Lower leg skin (tissue), 4 donors: ENCODE results near the gene LMAN2. TPM values are rescaled to one million over a fixed set of nuclear protein-coding genes. Genes with fewer than 3 reads are reported as not detected.
A peak's percentile ranks its signal among the peaks of the same experiment; 100 is the strongest.

Experiments used
- DNase-seq, 2 donors: peaks; one replicate each; pipeline ENCODE4 v3.0.0-alpha.2; 2019; ENCODE audit warnings: low spot score in 2 of 2
- H3K4me3 ChIP-seq: fragments of 200-600 bp; sonication (generic); 2 replicates; pipeline ENCODE4 v1.5.1; 2017; ENCODE audit warnings: mild to moderate bottlenecking, low read depth; ENCODE audit not compliant: poor library complexity, severe bottlenecking
- CTCF ChIP-seq, 3 donors: fragments of 450-650 bp; IDR thresholded peaks; one replicate each; pipeline ENCODE4 v1.5.1; 2016; ENCODE audit warnings: antibody characterized with exemption in 3 of 3, mild to moderate bottlenecking in 3 of 3, moderate library complexity in 2 of 3
- POLR2A ChIP-seq, 2 donors: fragments of 450-650 bp; IDR thresholded peaks; one replicate each; pipeline ENCODE4 v1.6.1; 2016 to 2017; ENCODE audit warnings: antibody characterized with exemption in 2 of 2, mild to moderate bottlenecking in 1 of 2, moderate library complexity in 1 of 2
- whole genome bisulfite sequencing, 2 donors: methylation state at CpG; one replicate each; pipeline ENCODE4 v1.1.5; 2018; 5-methylcytosine and 5-hydroxymethylcytosine counted together
- intact Hi-C: fragments of 100-400 bp; cut with DNase I; formaldehyde crosslinking; loops from one replicate; pipeline ENCODE4 v1.15.0; 2023; ENCODE audit warnings: low total_unique reads
- total RNA-seq, 4 donors: library from RNA; depleted of rRNA; stranded (reverse); fragments of >200 nt; gene quantifications; one replicate each; pipeline ENCODE4 v1.1.0, GENCODE V29; 2016

Gene LMAN2
- total RNA-seq, 4 donors from 2014 or later, result 139 to 191 (median 166) TPM

GRCh38 chr5:177370488-177371119, 19.1 kb upstream of the LMAN2 start:
- TF ChIP-seq POLR2A (IDR thresholded peaks at IDR 0.05) (no peak), CTCF (IDR thresholded peaks at IDR 0.05) (no peak)
- 20 to 22% methylated on average over 20 to 25 of the region's 42 CpGs for WGBS, 2 donors
- intact Hi-C loops, result no loop called here
- DNase-seq, result no peak
- H3K4me3 ChIP-seq, result no peak overlapping the region

GRCh38 chr5:177369645-177370440, 18.4 kb upstream of the LMAN2 start:
- WGBS, 2 donors, result 68 to 69% methylated on average over 11 of the region's 11 CpGs
- intact Hi-C loops, result no loop called here
- TF ChIP-seq POLR2A (IDR thresholded peaks at IDR 0.05) (no peak), CTCF (IDR thresholded peaks at IDR 0.05) (no peak)
- no peak for DNase-seq
- H3K4me3 ChIP-seq, result no peak overlapping the region

GRCh38 chr5:177368869-177369644, 17.6 kb upstream of the LMAN2 start:
- intact Hi-C loops, result no loop called here
- no peak for TF ChIP-seq POLR2A (IDR thresholded peaks at IDR 0.05)
- TF ChIP-seq CTCF (IDR thresholded peaks at IDR 0.05), result peak in 1 of 3 donors; percentile 26
- 53 to 57% methylated on average over 5 of the region's 5 CpGs for WGBS, 2 donors
- no peak for DNase-seq
- H3K4me3 ChIP-seq, result no peak overlapping the region

GRCh38 chr5:177367981-177368868, 16.8 kb upstream of the LMAN2 start:
- no peak for DNase-seq
- TF ChIP-seq POLR2A (IDR thresholded peaks at IDR 0.05) (no peak), CTCF (IDR thresholded peaks at IDR 0.05) (no peak)
- 84 to 85% methylated on average over 29 of the region's 29 CpGs for WGBS, 2 donors
- intact Hi-C loops, result no loop called here
- no peak overlapping the region for H3K4me3 ChIP-seq

GRCh38 chr5:177367323-177367848, 15.9 kb upstream of the LMAN2 start:
- 32 to 45% methylated on average over 17 to 22 of the region's 46 CpGs for WGBS, 2 donors
- no peak overlapping the region for H3K4me3 ChIP-seq
- no peak for DNase-seq
- intact Hi-C loops, result no loop called here
- TF ChIP-seq CTCF (IDR thresholded peaks at IDR 0.05) (no peak), POLR2A (IDR thresholded peaks at IDR 0.05) (no peak)
